WI38 (cell line): ENCODE results near the gene CCSER1.

Experiments
- H3K4me3 ChIP-seq: 2 replicates; pipeline ENCODE4 v1.5.1; 2011; ENCODE audit warnings: low read depth, mild to moderate bottlenecking, control low read depth, low read length
- CTCF ChIP-seq: IDR thresholded peaks from 2 replicates; pipeline ENCODE4 v1.5.1; 2012; ENCODE audit warnings: low read depth, mild to moderate bottlenecking, control low read depth, low read length

The CCSER1 gene

DNA sequence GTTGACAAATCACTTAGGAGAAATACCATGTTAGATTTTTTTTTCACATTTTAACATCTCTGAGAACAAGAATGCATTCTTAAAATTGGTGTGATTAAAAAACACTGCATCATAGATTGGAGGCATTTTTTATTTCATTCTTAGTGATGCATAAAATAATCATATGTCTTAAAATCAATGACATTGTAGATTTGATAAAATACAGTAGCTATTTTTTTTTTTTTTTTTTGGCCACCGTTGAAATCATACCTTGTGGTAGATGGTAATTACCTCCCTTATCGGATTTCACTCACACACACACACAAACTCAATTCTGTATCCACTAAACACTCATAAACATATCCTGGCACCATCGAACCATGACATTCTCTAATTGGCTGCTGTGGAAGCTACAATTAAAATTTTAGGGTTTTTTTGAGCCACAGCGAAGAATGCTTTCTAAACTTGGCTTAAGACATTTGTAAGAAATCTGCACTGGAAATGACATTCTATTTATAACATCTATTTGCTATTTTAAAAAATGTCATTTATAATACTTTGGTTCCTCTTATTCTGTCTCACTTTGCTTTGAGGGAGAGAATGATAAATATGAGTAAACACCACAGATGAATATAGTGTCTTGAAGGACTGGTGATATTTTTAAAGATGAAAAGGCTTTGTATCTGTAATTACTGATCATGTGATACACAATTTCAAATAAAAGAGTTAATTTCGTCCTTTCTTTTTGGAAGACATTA is 60.1 kb downstream of the CCSER1 start:
- no peak for TF ChIP-seq CTCF
- H3K4me3 ChIP-seq: no peak overlapping the region

GRCh38 chr4:90189178-90189577 is 62.0 kb downstream of the CCSER1 start:
- TF ChIP-seq CTCF: no peak
- H3K4me3 ChIP-seq: no peak overlapping the region

DNA sequence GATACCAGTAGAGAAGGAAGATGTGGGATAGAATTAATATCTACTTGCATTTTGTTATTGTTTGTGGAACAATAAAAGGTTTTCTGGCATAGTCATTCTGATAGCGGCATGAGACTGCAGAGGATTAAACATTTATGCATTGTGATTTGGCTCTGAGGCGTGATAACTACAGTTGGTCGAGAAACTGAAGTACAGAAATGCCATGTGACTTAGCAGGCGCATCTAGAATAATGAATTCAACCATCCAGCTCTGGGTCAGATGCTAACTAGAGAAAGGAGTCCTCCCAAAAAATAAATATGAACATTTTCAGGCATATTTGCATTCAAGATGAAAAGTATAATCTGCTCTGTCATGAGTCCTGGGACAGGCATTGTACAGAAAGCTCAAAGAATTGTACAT is 62.8 kb downstream of the CCSER1 start:
- TF ChIP-seq CTCF: no peak
- H3K4me3 ChIP-seq: no peak overlapping the region

GRCh38 chr4:90190525-90190924 is 63.3 kb downstream of the CCSER1 start:
- TF ChIP-seq CTCF: no peak

GRCh38 chr4:90198086-90198847 is 71.1 kb downstream of the CCSER1 start:
- no peak overlapping the region for H3K4me3 ChIP-seq
- TF ChIP-seq CTCF: no peak

More at GRCh38 chr4:90190525-90190924, 63.3 kb downstream of the CCSER1 start:
- no peak overlapping the region for H3K4me3 ChIP-seq

DNA sequence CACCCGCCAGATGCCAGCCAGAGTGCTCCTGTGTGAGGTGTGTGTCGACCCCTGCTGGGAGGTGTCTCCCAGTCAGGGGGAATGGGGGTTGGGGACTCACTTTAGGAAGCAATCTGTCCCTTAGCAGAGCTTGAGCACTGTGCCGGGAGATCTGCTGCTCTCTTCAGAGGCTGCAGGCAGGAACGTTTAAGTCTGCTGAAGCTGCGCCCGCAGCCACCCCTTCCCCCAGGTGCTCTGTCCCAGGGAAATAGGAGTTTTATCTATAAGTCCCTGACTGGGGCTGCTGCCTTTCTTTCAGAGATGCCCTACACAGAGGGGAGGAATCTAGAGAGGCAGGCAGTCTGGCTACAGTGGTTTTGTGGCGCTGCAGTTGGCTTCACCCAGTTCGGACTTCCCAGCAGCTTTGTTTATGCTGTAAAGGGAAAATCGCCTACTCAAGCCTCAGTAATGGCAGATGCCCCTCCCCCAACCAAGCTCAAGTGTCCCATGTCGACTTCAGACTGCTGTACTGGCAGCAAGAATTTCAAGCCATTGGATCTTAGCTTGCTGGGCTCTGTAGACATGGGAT is 80.8 kb downstream of the CCSER1 start:
- TF ChIP-seq CTCF: no peak
- no peak overlapping the region for H3K4me3 ChIP-seq

DNA sequence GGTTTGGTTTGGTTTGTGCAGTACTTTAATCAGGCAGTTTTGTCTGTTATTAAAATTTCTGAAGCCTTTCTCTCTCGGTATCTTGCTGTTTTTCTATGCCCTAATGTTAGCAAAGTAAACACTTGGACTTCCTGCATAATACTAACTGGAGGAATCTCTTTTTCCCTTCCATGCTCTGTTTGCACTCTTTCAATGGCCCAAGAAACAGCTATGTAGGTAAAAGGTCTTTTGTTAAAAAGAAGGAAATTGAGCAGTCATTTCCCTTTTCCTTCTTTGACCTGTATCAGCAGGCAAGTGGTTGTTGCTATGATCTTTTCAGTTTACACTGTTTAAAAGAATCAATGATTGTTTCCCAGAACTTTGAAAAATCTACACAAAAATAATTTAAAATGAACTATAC is 82.7 kb downstream of the CCSER1 start:
- no peak for TF ChIP-seq CTCF
- no peak overlapping the region for H3K4me3 ChIP-seq
